GM21737 (cell line): Measurements from ENCODE around the gene TERB1.

ENCODE experiments used
- ATAC-seq: cut with Tn5 transposase; IDR thresholded peaks from one replicate; pipeline ENCODE4 v1.9.1; 2021; ENCODE audit warnings: mild to moderate bottlenecking, moderate library complexity; ENCODE audit not compliant: unreplicated experiment

The TERB1 gene

GRCh38 chr16:66751053-66751302 lies 50.4 kb downstream of the TERB1 start:
- peak; percentile 6 for ATAC-seq

- no peak for ATAC-seq
Observed at GRCh38 chr16:66750279-66751052, 50.9 kb downstream of the TERB1 start.

- ATAC-seq = no peak
Observed at GRCh38 chr16:66746682-66747081, 54.7 kb downstream of the TERB1 start.

- ATAC-seq = no peak
Observed at GRCh38 chr16:66746048-66746447, 55.3 kb downstream of the TERB1 start.

- no peak for ATAC-seq
Observed at GRCh38 chr16:66741950-66742808, 59.2 kb downstream of the TERB1 start.

- ATAC-seq = no peak
Observed at GRCh38 chr16:66741169-66741900, 60.0 kb downstream of the TERB1 start.

- ATAC-seq = no peak
Observed at GRCh38 chr16:66740533-66740932, 60.9 kb downstream of the TERB1 start.

GRCh38 chr16:66740010-66740409 lies 61.4 kb downstream of the TERB1 start:
- no peak for ATAC-seq

GRCh38 chr16:66735891-66736290 lies 65.5 kb downstream of the TERB1 start:
- ATAC-seq = no peak

GRCh38 chr16:66731101-66731500 lies 70.3 kb downstream of the TERB1 start:
- no peak for ATAC-seq

GRCh38 chr16:66728804-66729203 lies 72.6 kb downstream of the TERB1 start:
- ATAC-seq = no peak

- ATAC-seq = no peak
Observed at GRCh38 chr16:66728117-66728787, 73.1 kb downstream of the TERB1 start.

- no peak for ATAC-seq
Observed at GRCh38 chr16:66720766-66721165, 80.6 kb downstream of the TERB1 start.

- ATAC-seq = no peak
Observed at GRCh38 chr16:66719246-66719645, 82.1 kb downstream of the TERB1 start.

GRCh38 chr16:66717776-66718175 lies 83.6 kb downstream of the TERB1 start:
- ATAC-seq = no peak

GRCh38 chr16:66717112-66717675 lies 84.2 kb downstream of the TERB1 start:
- no peak for ATAC-seq

GRCh38 chr16:66714654-66715307 lies 86.6 kb downstream of the TERB1 start:
- ATAC-seq = no peak

- no peak for ATAC-seq
Observed at GRCh38 chr16:66714062-66714461, 87.3 kb downstream of the TERB1 start.

GRCh38 chr16:66713076-66713475 lies 88.3 kb downstream of the TERB1 start:
- no peak for ATAC-seq

GRCh38 chr16:66712512-66712911 lies 88.9 kb downstream of the TERB1 start:
- no peak for ATAC-seq
